H9 (cell line): ENCODE data around the gene MRPL57. TPM values are rescaled to one million over a fixed set of nuclear protein-coding genes. Genes with fewer than 3 reads are reported as not detected.

Source experiments
- DNase-seq: peaks from one replicate; pipeline ENCODE4 v3.0.0-alpha.2; 2017
- H2AFZ ChIP-seq: one replicate; pipeline ENCODE4 v1.6.1; 2013; ENCODE audit warnings: mild to moderate bottlenecking, low read length, control low read depth, moderate library complexity
- H2AK5ac ChIP-seq: 2 replicates; pipeline ENCODE4 v1.6.1; 2013; ENCODE audit warnings: low read length, control low read depth, mixed read lengths; ENCODE audit not compliant: insufficient read length
- H2BK120ac ChIP-seq: one replicate; pipeline ENCODE4 v1.6.1; 2013; ENCODE audit warnings: low read depth, mild to moderate bottlenecking, low read length, control low read depth, inconsistent platforms; ENCODE audit not compliant: poor library complexity, severe bottlenecking
- H2BK12ac ChIP-seq: 2 replicates; pipeline ENCODE4 v1.6.1; 2013; ENCODE audit warnings: low read length, control low read depth, mixed read lengths, low read depth; ENCODE audit not compliant: insufficient read length
- H2BK15ac ChIP-seq: 2 replicates; pipeline ENCODE4 v1.6.1; 2013; ENCODE audit warnings: low read depth, low read length, control low read depth
- H2BK20ac ChIP-seq: one replicate; pipeline ENCODE4 v1.6.1; 2013; ENCODE audit warnings: low read depth, mild to moderate bottlenecking, low read length, control low read depth, inconsistent platforms; ENCODE audit not compliant: poor library complexity, severe bottlenecking
- H2BK5ac ChIP-seq: 2 replicates; pipeline ENCODE4 v1.6.1; 2013; ENCODE audit warnings: low read length, control low read depth, mixed read lengths; ENCODE audit not compliant: insufficient read length
- H3K14ac ChIP-seq: 2 replicates; pipeline ENCODE4 v1.6.1; 2013; ENCODE audit warnings: low read length, control low read depth; ENCODE audit not compliant: insufficient read depth
- H3K18ac ChIP-seq: 2 replicates; pipeline ENCODE4 v1.6.1; 2013; ENCODE audit warnings: low read depth, mild to moderate bottlenecking, mixed read lengths, low read length, control low read depth; ENCODE audit not compliant: insufficient read length
- H3K23ac ChIP-seq: 2 replicates; pipeline ENCODE4 v1.6.1; 2013; ENCODE audit warnings: low read length, control low read depth, mixed read lengths, low read depth; ENCODE audit not compliant: insufficient read length
- H3K23me2 ChIP-seq: 2 replicates; pipeline ENCODE4 v1.6.1; 2013; ENCODE audit warnings: low read depth, mild to moderate bottlenecking, mixed read lengths, low read length, control low read depth; ENCODE audit not compliant: insufficient read length, poor library complexity, severe bottlenecking
- H3K27ac ChIP-seq: 2 replicates; pipeline ENCODE4 v1.5.1; 2013; ENCODE audit warnings: low read length, control low read depth, mixed read lengths, low read depth; ENCODE audit not compliant: insufficient read length
- H3K27me3 ChIP-seq: 2 replicates; pipeline ENCODE4 v1.6.1; 2013; ENCODE audit warnings: low read length, control low read depth, inconsistent platforms; ENCODE audit not compliant: insufficient read depth
- H3K4ac ChIP-seq: 2 replicates; pipeline ENCODE4 v1.6.1; 2013; ENCODE audit warnings: low read depth, mild to moderate bottlenecking, control low read depth, inconsistent platforms, low read length, moderate library complexity
- H3K4me1 ChIP-seq: 2 replicates; pipeline ENCODE4 v1.6.1; 2013; ENCODE audit warnings: low read length, control low read depth, inconsistent platforms; ENCODE audit not compliant: insufficient read depth
- H3K4me2 ChIP-seq: 2 replicates; pipeline ENCODE4 v1.6.1; 2013; ENCODE audit warnings: low read length, control low read depth, mixed read lengths; ENCODE audit not compliant: insufficient read length, insufficient read depth
- H3K56ac ChIP-seq: 2 replicates; pipeline ENCODE4 v1.6.1; 2013; ENCODE audit warnings: low read depth, mild to moderate bottlenecking, mixed read lengths, low read length, control low read depth; ENCODE audit not compliant: insufficient read length
- H3K79me1 ChIP-seq: 2 replicates; pipeline ENCODE4 v1.6.1; 2013; ENCODE audit warnings: low read depth, mild to moderate bottlenecking, moderate library complexity, low read length, control low read depth, inconsistent platforms; ENCODE audit not compliant: insufficient read depth, poor library complexity, severe bottlenecking
- H3K79me2 ChIP-seq: 2 replicates; pipeline ENCODE4 v1.6.1; 2013; ENCODE audit warnings: low read length, control low read depth, inconsistent platforms; ENCODE audit not compliant: insufficient read depth
- H3K9ac ChIP-seq: 2 replicates; pipeline ENCODE4 v1.6.1; 2013; ENCODE audit warnings: low read length, control low read depth, mixed read lengths; ENCODE audit not compliant: insufficient read length; ENCODE audit errors: extremely low read depth
- H3K9me3 ChIP-seq: one replicate; pipeline ENCODE4 v1.6.1; 2013; ENCODE audit warnings: low read depth, low read length, inconsistent platforms; ENCODE audit not compliant: control insufficient read depth
- H3T11ph ChIP-seq: one replicate; pipeline ENCODE4 v1.6.1; 2013; ENCODE audit warnings: mild to moderate bottlenecking, low read length, control low read depth, inconsistent platforms
- H4K20me1 ChIP-seq: one replicate; pipeline ENCODE4 v1.6.1; 2013; ENCODE audit not compliant: control insufficient read depth, insufficient read length, insufficient read depth
- H4K5ac ChIP-seq: 2 replicates; pipeline ENCODE4 v1.6.1; 2013; ENCODE audit warnings: low read depth, mild to moderate bottlenecking, mixed read lengths, low read length, control low read depth; ENCODE audit not compliant: insufficient read length
- H4K8ac ChIP-seq: replicated peaks from 2 replicates; pipeline ENCODE4 v1.6.1; 2013; ENCODE audit warnings: low read length, control low read depth, mixed read lengths, low read depth; ENCODE audit not compliant: insufficient read length
- H4K91ac ChIP-seq: 2 replicates; pipeline ENCODE4 v1.6.1; 2013; ENCODE audit warnings: low read depth, mild to moderate bottlenecking, moderate library complexity, mixed read lengths, low read length, control low read depth; ENCODE audit not compliant: insufficient read length
- H3K27ac Mint-ChIP-seq, 3 experiments: 2 replicates in 2 of 3; 3 replicates in 1 of 3; pipeline ENCODE4 v1.8.0; 2020 to 2021; ENCODE audit warnings: mixed read lengths in 3 of 3, mild to moderate bottlenecking in 1 of 3, moderate library complexity in 1 of 3
- H3K27me3 Mint-ChIP-seq: 2 replicates; pipeline ENCODE4 v1.8.0; 2021; ENCODE audit warnings: low read depth, mild to moderate bottlenecking, moderate library complexity, mixed read lengths
- H3K36me3 Mint-ChIP-seq, 3 experiments: 2 replicates in 2 of 3; 3 replicates in 1 of 3; pipeline ENCODE4 v1.8.0; 2020 to 2021; ENCODE audit warnings: low read depth in 3 of 3, mixed read lengths in 3 of 3; ENCODE audit not compliant: insufficient read depth in 1 of 3
- H3K4me1 Mint-ChIP-seq, 2 experiments: 2 replicates each; pipeline ENCODE4 v1.8.0; 2020; ENCODE audit warnings: mixed read lengths in 2 of 2
- H3K4me3 Mint-ChIP-seq, 2 experiments: 2 replicates in 1 of 2; 3 replicates in 1 of 2; pipeline ENCODE4 v1.8.0; 2020 to 2021; ENCODE audit warnings: mild to moderate bottlenecking in 2 of 2, mixed read lengths in 2 of 2, moderate library complexity in 1 of 2
- H3K9me3 Mint-ChIP-seq, 2 experiments: 2 replicates in 1 of 2; 3 replicates in 1 of 2; pipeline ENCODE4 v1.8.0; 2020; ENCODE audit warnings: mild to moderate bottlenecking in 2 of 2, mixed read lengths in 2 of 2, moderate library complexity in 1 of 2
- total RNA-seq: library from RNA; stranded (reverse); gene quantifications from 2 replicates; pipeline ENCODE4 v1.2.1, GENCODE V29; 2021
- TF ChIP-seq, protein P1 (sequence below): fragments of 200-600 bp; sonication (generic); conservative IDR thresholded peaks from 3 replicates; pipeline ENCODE4 v1.8.0; 2021; ENCODE audit warnings: antibody characterized with exemption, mild to moderate bottlenecking

Gene MRPL57
- total RNA-seq, 1 experiment from 2014 or later = 33.2 TPM

- H3K9me3 ChIP-seq = no peaks in the 10 kb centered on the region
- H3K4me1 ChIP-seq = no peaks in the 10 kb centered on the region
- H3K14ac ChIP-seq = no peak overlapping the region
- no peak overlapping the region for H2BK120ac ChIP-seq
- H2BK12ac ChIP-seq = no peak overlapping the region
- H4K20me1 ChIP-seq = no peaks in the 10 kb centered on the region
- H3K23ac ChIP-seq = no peak overlapping the region
- no peak overlapping the region for H3T11ph ChIP-seq
- no peak overlapping the region for H4K5ac ChIP-seq
- H2AFZ ChIP-seq = no peak overlapping the region
- Mint-ChIP-seq H3K27me3 (no peaks in the 10 kb centered on the region; the same call in 1 of the 2 replicates), H3K36me3 (peaks cover 0 to 12% (median 3%) of the 10 kb centered on the region in 3 experiments; a peak in 4 of 7 replicates), H3K9me3 (peaks cover 12 to 14% of the 10 kb centered on the region in 2 experiments), H3K4me1 (no peaks in the 10 kb centered on the region; a peak in 1 of 4 replicates), H3K4me3 (no peak overlapping the region), H3K27ac (no peak overlapping the region)
- H3K56ac ChIP-seq = no peak overlapping the region
- DNase-seq = no peak
- no peak overlapping the region for H3K9ac ChIP-seq
- no peak overlapping the region for H3K4me2 ChIP-seq
- no peaks in the 10 kb centered on the region for H3K23me2 ChIP-seq
- no peak overlapping the region for H2AK5ac ChIP-seq
- H2BK15ac ChIP-seq = no peak overlapping the region
- H3K79me2 ChIP-seq = no peaks in the 10 kb centered on the region
- H3K27ac ChIP-seq = no peak overlapping the region
- H3K18ac ChIP-seq = no peak overlapping the region
- TF ChIP-seq, protein P1, sequence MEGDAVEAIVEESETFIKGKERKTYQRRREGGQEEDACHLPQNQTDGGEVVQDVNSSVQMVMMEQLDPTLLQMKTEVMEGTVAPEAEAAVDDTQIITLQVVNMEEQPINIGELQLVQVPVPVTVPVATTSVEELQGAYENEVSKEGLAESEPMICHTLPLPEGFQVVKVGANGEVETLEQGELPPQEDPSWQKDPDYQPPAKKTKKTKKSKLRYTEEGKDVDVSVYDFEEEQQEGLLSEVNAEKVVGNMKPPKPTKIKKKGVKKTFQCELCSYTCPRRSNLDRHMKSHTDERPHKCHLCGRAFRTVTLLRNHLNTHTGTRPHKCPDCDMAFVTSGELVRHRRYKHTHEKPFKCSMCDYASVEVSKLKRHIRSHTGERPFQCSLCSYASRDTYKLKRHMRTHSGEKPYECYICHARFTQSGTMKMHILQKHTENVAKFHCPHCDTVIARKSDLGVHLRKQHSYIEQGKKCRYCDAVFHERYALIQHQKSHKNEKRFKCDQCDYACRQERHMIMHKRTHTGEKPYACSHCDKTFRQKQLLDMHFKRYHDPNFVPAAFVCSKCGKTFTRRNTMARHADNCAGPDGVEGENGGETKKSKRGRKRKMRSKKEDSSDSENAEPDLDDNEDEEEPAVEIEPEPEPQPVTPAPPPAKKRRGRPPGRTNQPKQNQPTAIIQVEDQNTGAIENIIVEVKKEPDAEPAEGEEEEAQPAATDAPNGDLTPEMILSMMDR = no peak
- no peaks in the 10 kb centered on the region for H3K27me3 ChIP-seq
- no peak overlapping the region for H2BK5ac ChIP-seq
- H3K79me1 ChIP-seq = no peaks in the 10 kb centered on the region
- no peak overlapping the region for H4K91ac ChIP-seq
- H3K4ac ChIP-seq = no peak overlapping the region
- no peak overlapping the region for H4K8ac ChIP-seq
- H2BK20ac ChIP-seq = no peak overlapping the region
Measured at GRCh38 chr13:21221268-21221667, 44.8 kb downstream of the MRPL57 start.
